A673 (cell line): ENCODE measurements around the gene DEFB124. TPM values are rescaled to one million over a fixed set of nuclear protein-coding genes. Genes with fewer than 3 reads are reported as not detected.

Experiments
- BruUV-seq: library from RNA; stranded (reverse); fragments of 400-500 nt; replicated peaks from 2 replicates; lab custom pipeline; 2021; lab: Mats Ljungman, UMichigan
- CTCF ChIA-PET: fragments of 300-600 bp; sonication (Branson Sonifier 250); formaldehyde crosslinking; loops from one replicate; lab custom pipeline; 2022; ENCODE audit warnings: antibody characterized with exemption; lab: Charles Lee
- POLR2A ChIA-PET: fragments of 300-600 bp; sonication (Branson Sonifier 250); formaldehyde crosslinking; loops from one replicate; lab custom pipeline; 2022; ENCODE audit warnings: antibody characterized with exemption; ENCODE audit not compliant: low non-redundant PET; lab: Charles Lee
- DNase-seq: peaks from one replicate; pipeline ENCODE4 v3.0.0-alpha.2; 2015; ENCODE audit warnings: low spot score
- H3K27ac ChIP-seq: fragments of 200-600 bp; sonication (generic); 2 replicates; pipeline ENCODE4 v1.5.1; 2016; ENCODE audit warnings: mixed run types, low read depth, mild to moderate bottlenecking, mixed read lengths, antibody characterized with exemption, low read length; ENCODE audit not compliant: poor library complexity, severe bottlenecking
- H3K27me3 ChIP-seq: fragments of 200-600 bp; sonication (generic); replicated peaks from 2 replicates; pipeline ENCODE4 v1.6.1; 2017; ENCODE audit warnings: mixed run types, low read depth, mild to moderate bottlenecking, mixed read lengths, antibody characterized with exemption, low read length; ENCODE audit not compliant: insufficient read depth, poor library complexity
- H3K36me3 ChIP-seq: fragments of 200-600 bp; sonication (generic); 2 replicates; pipeline ENCODE4 v1.6.1; 2016; ENCODE audit warnings: mixed run types, mild to moderate bottlenecking, mixed read lengths, antibody characterized with exemption, low read length; ENCODE audit not compliant: insufficient read depth, poor library complexity, severe bottlenecking
- H3K4me1 ChIP-seq: fragments of 200-600 bp; sonication (generic); 2 replicates; pipeline ENCODE4 v1.6.1; 2017; ENCODE audit warnings: mixed run types, mild to moderate bottlenecking, mixed read lengths, antibody characterized with exemption, low read length; ENCODE audit not compliant: insufficient read depth, poor library complexity, severe bottlenecking
- H3K4me3 ChIP-seq: fragments of 200-600 bp; sonication (generic); 2 replicates; pipeline ENCODE4 v1.5.1; 2016; ENCODE audit warnings: low read depth, mixed run types, mild to moderate bottlenecking, mixed read lengths, low read length; ENCODE audit not compliant: poor library complexity, severe bottlenecking
- H3K9me3 ChIP-seq: fragments of 200-600 bp; sonication (generic); 2 replicates; pipeline ENCODE4 v1.6.1; 2016; ENCODE audit warnings: mixed run types, low read depth, mild to moderate bottlenecking, mixed read lengths, antibody characterized with exemption, low read length; ENCODE audit not compliant: poor library complexity, severe bottlenecking
- EZH2 ChIP-seq: fragments of 200-600 bp; sonication (generic); IDR thresholded peaks from 2 replicates; pipeline ENCODE4 v1.6.1; 2017; ENCODE audit warnings: borderline replicate concordance, low read depth, mild to moderate bottlenecking, mixed read lengths, antibody characterized with exemption, low read length; ENCODE audit not compliant: poor library complexity, severe bottlenecking
- intact Hi-C: fragments of 100-400 bp; cut with micrococcal nuclease; formaldehyde crosslinking; loops from one replicate; pipeline ENCODE4 v1.10.0; 2022; ENCODE audit not compliant: unreplicated experiment
- total RNA-seq: library from RNA; stranded (reverse); gene quantifications from 2 replicates; pipeline ENCODE4 v1.2.3, GENCODE V29; 2021
- TF ChIP-seq, protein P1 (sequence below): fragments of 300-800, 200-600 bp; sonication (generic); conservative IDR thresholded peaks from 2 replicates; pipeline ENCODE4 v1.5.1; 2017; ENCODE audit warnings: low read depth, mild to moderate bottlenecking, antibody characterized with exemption, low read length, moderate library complexity, mixed read lengths

DEFB124 gene
- total RNA-seq, 1 experiment from 2014 or later = not detected

- no peaks in the 10 kb centered on the region for H3K4me1 ChIP-seq
- POLR2A ChIA-PET = no interaction called here
- TF ChIP-seq EZH2 = no peak
- DNase-seq = no peak
- peaks cover 46% of the 10 kb centered on the region for H3K27me3 ChIP-seq
- no peaks in the 10 kb centered on the region for H3K9me3 ChIP-seq
- H3K4me3 ChIP-seq = no peak overlapping the region
- no TSS peak for BruUV-seq
- no peaks in the 10 kb centered on the region for H3K36me3 ChIP-seq
- H3K27ac ChIP-seq = no peak overlapping the region
- CTCF ChIA-PET = no interaction called here
- intact Hi-C loops = no loop called here
Observed at GRCh38 chr20:31425797-31426196, 49.1 kb downstream of the DEFB124 start.

GRCh38 chr20:31418307-31418706 is 56.6 kb downstream of the DEFB124 start:
- ChIA-PET CTCF (no interaction called here), POLR2A (no interaction called here)
- no peak for TF ChIP-seq EZH2
- TF ChIP-seq, protein P1, sequence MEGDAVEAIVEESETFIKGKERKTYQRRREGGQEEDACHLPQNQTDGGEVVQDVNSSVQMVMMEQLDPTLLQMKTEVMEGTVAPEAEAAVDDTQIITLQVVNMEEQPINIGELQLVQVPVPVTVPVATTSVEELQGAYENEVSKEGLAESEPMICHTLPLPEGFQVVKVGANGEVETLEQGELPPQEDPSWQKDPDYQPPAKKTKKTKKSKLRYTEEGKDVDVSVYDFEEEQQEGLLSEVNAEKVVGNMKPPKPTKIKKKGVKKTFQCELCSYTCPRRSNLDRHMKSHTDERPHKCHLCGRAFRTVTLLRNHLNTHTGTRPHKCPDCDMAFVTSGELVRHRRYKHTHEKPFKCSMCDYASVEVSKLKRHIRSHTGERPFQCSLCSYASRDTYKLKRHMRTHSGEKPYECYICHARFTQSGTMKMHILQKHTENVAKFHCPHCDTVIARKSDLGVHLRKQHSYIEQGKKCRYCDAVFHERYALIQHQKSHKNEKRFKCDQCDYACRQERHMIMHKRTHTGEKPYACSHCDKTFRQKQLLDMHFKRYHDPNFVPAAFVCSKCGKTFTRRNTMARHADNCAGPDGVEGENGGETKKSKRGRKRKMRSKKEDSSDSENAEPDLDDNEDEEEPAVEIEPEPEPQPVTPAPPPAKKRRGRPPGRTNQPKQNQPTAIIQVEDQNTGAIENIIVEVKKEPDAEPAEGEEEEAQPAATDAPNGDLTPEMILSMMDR = no peak

GRCh38 chr20:31415653-31416052 is 59.3 kb downstream of the DEFB124 start:
- Histone ChIP-seq H3K9me3 (no peaks in the 10 kb centered on the region), H3K27me3 (peaks cover 9% of the 10 kb centered on the region), H3K4me3 (no peak overlapping the region), H3K4me1 (no peaks in the 10 kb centered on the region), H3K36me3 (no peaks in the 10 kb centered on the region), H3K27ac (no peak overlapping the region)
- CTCF ChIA-PET = no interaction called here
- no TSS peak for BruUV-seq
- TF ChIP-seq, protein P1 = no peak
- no peak for TF ChIP-seq EZH2
- DNase-seq = no peak
- intact Hi-C loops = no loop called here
- POLR2A ChIA-PET = no interaction called here

More at GRCh38 chr20:31418307-31418706, 56.6 kb downstream of the DEFB124 start:
- intact Hi-C loops = no loop called here
- no peaks in the 10 kb centered on the region for H3K36me3 ChIP-seq
- peaks cover 34% of the 10 kb centered on the region for H3K27me3 ChIP-seq
- no peak overlapping the region for H3K27ac ChIP-seq
- no peak overlapping the region for H3K4me3 ChIP-seq
- no peaks in the 10 kb centered on the region for H3K4me1 ChIP-seq
- BruUV-seq = no TSS peak
- H3K9me3 ChIP-seq = no peaks in the 10 kb centered on the region
- no peak for DNase-seq

Other genes with a start within 250 kb of the DEFB124 start
- not detected in 2 replicates for gene DEFB115, start 217.5 kb downstream of the DEFB124 start, total RNA-seq
- not detected in 2 replicates for gene DEFB116, start 166.5 kb downstream of the DEFB124 start, total RNA-seq
- gene DEFB118, start 106.5 kb downstream of the DEFB124 start, total RNA-seq = not detected in 2 replicates
- not detected in 2 replicates for gene DEFB119, start 84.5 kb downstream of the DEFB124 start, total RNA-seq
- not detected in 2 replicates for gene DEFB121, start 68.9 kb downstream of the DEFB124 start, total RNA-seq
- gene DEFB123, start 34.5 kb downstream of the DEFB124 start, total RNA-seq = not detected in 2 replicates
- gene REM1, start 161 bp upstream of the DEFB124 start, total RNA-seq = not detected in 2 replicates
- 182 and 196 TPM in 2 replicates for gene HM13, start 39.3 kb upstream of the DEFB124 start, total RNA-seq
- gene ID1, start 130.2 kb upstream of the DEFB124 start, total RNA-seq = 24.6 and 39.3 TPM in 2 replicates
- not detected in 2 replicates for gene COX4I2, start 162.8 kb upstream of the DEFB124 start, total RNA-seq
- gene BCL2L1, start 247.7 kb upstream of the DEFB124 start, total RNA-seq = 44.5 and 47.8 TPM in 2 replicates